HepG2 (cell line): ENCODE data around the gene SP6. TPM values are rescaled to one million over a fixed set of nuclear protein-coding genes. Genes with fewer than 3 reads are reported as not detected.

Experiments used
- ATAC-seq: fragments of 200-7000 bp; cut with Tn5 transposase; 3 replicates; pipeline ENCODE4 v1.9.1; 2020; ENCODE audit warnings: mild to moderate bottlenecking, moderate library complexity
- BruUV-seq: library from RNA; stranded (reverse); fragments of 400-500 nt; replicated peaks from 2 replicates; lab custom pipeline; 2021; lab: Mats Ljungman, UMichigan
- CTCF ChIA-PET: fragments of 300-600 bp; formaldehyde crosslinking; extraction: SDS; loops from one replicate; lab custom pipeline; 2021; ENCODE audit warnings: low total read pairs, inconsistent platforms, low intra/inter-chr PET ratio; lab: Yijun Ruan, JAX
- POLR2A ChIA-PET: fragments of 350-600 bp; sonication (Branson Sonifier 250); formaldehyde crosslinking; loops from one replicate; lab custom pipeline; 2020; ENCODE audit warnings: antibody characterized with exemption, inconsistent platforms; lab: Yijun Ruan, JAX
- DNase-seq: peaks from one replicate; pipeline ENCODE4 v3.0.0-alpha.2; 2015; ENCODE audit warnings: low spot score
- FAIRE-seq: peaks from 3 replicates; lab custom pipeline; 2011; peaks lifted over from hg19 to GRCh38; lab: Jason Lieb, UNC
- H2AFZ ChIP-seq: one replicate; pipeline ENCODE4 v1.6.1; 2011; ENCODE audit warnings: low read length, inconsistent platforms
- H3K27ac ChIP-seq: fragments of 300-600 bp; 3 replicates; pipeline ENCODE4 v1.8.0; 2011; ENCODE audit warnings: mixed run types, mild to moderate bottlenecking, mixed read lengths, low read length, inconsistent platforms; ENCODE audit not compliant: insufficient read depth; ENCODE audit errors: extremely low read length
- H3K27me3 ChIP-seq, 2 experiments: fragments of 200-600 bp in 1 of 2; 2 replicates in 1 of 2; 3 replicates in 1 of 2; pipeline versions ENCODE4 v1.6.0 to v1.8.0; 2011; ENCODE audit warnings: low read length in 2 of 2, mild to moderate bottlenecking in 2 of 2, moderate library complexity in 2 of 2, inconsistent platforms in 1 of 2; ENCODE audit not compliant: insufficient read depth in 2 of 2, control insufficient read depth in 1 of 2
- H3K36me3 ChIP-seq, 2 experiments: fragments of 200-600 bp in 1 of 2; replicated peaks in 1 of 2; 2 replicates in 1 of 2; 3 replicates in 1 of 2; pipeline versions ENCODE4 v1.5.1 to v1.8.0; 2011; ENCODE audit warnings: low read length in 2 of 2, inconsistent platforms in 1 of 2; ENCODE audit not compliant: insufficient read depth in 2 of 2, control insufficient read depth in 1 of 2
- H3K4me1 ChIP-seq: 2 replicates; pipeline ENCODE4 v1.5.1; 2012; ENCODE audit warnings: low read length, inconsistent platforms; ENCODE audit not compliant: insufficient read depth
- H3K4me2 ChIP-seq: 2 replicates; pipeline ENCODE4 v1.6.0; 2011; ENCODE audit warnings: low read depth, low read length, inconsistent platforms
- H3K4me3 ChIP-seq, 3 experiments: fragments of 200-600 bp in 1 of 3; sonication (generic), shearing (Covaris generic) in 1 of 3; replicated peaks in 1 of 3; 2 replicates each; pipeline ENCODE4 v1.5.1; 2011 to 2016; ENCODE audit warnings: low read length in 3 of 3, inconsistent platforms in 2 of 3, low read depth in 2 of 3, mild to moderate bottlenecking in 2 of 3, control low read depth in 1 of 3, mixed read lengths in 1 of 3; ENCODE audit not compliant: insufficient read depth in 1 of 3
- H3K79me2 ChIP-seq: one replicate; pipeline ENCODE4 v1.6.1; 2011; ENCODE audit warnings: low read length, inconsistent platforms; ENCODE audit not compliant: insufficient read depth
- H3K9ac ChIP-seq: 2 replicates; pipeline ENCODE4 v1.6.0; 2011; ENCODE audit warnings: mild to moderate bottlenecking, low read depth, low read length, inconsistent platforms; ENCODE audit not compliant: insufficient read depth
- H3K9me3 ChIP-seq: 2 replicates; pipeline ENCODE4 v1.5.1; 2012; ENCODE audit warnings: mild to moderate bottlenecking, low read length
- H4K20me1 ChIP-seq: 2 replicates; pipeline ENCODE4 v1.6.0; 2011; ENCODE audit warnings: inconsistent platforms, mild to moderate bottlenecking, low read length, moderate library complexity; ENCODE audit not compliant: insufficient read depth
- DNMT3B ChIP-seq: conservative IDR thresholded peaks from 2 replicates; pipeline ENCODE4 v1.6.1; 2016; ENCODE audit warnings: missing biosample characterization, control low read depth
- FOSL2 ChIP-seq: sonication (generic); formaldehyde crosslinking; IDR thresholded peaks from 2 replicates; pipeline ENCODE4 v1.4.0; 2020; ENCODE audit warnings: missing genetic modification reagents
- MAFF ChIP-seq: IDR thresholded peaks from 2 replicates; pipeline ENCODE4 v1.6.1; 2011; ENCODE audit warnings: low read depth, low read length, improper control_type of control experiment
- NR3C1 ChIP-seq: sonication (generic); formaldehyde crosslinking; IDR thresholded peaks from 2 replicates; pipeline ENCODE4 v1.4.0; 2020; ENCODE audit warnings: missing genetic modification reagents
- PHB2 ChIP-seq: fragments of 450-650 bp; IDR thresholded peaks from 2 replicates; pipeline ENCODE4 v1.6.1; 2018; ENCODE audit not compliant: partially characterized antibody
- SMYD3 ChIP-seq: sonication (generic); formaldehyde crosslinking; IDR thresholded peaks from 2 replicates; pipeline ENCODE4 v1.8.1; 2023; ENCODE audit warnings: mild to moderate bottlenecking, missing genetic modification reagents
- SNAPC4 ChIP-seq: sonication (generic); formaldehyde crosslinking; IDR thresholded peaks from 2 replicates; pipeline ENCODE4 v1.4.0; 2020; ENCODE audit warnings: mild to moderate bottlenecking, missing genetic modification reagents
- THYN1 ChIP-seq: sonication (generic); formaldehyde crosslinking; IDR thresholded peaks from 2 replicates; pipeline ENCODE4 v1.8.1; 2023; ENCODE audit warnings: low read depth, mild to moderate bottlenecking, moderate library complexity, missing genetic modification reagents, borderline replicate concordance
- ZNF34 ChIP-seq: sonication (generic); formaldehyde crosslinking; IDR thresholded peaks from 2 replicates; pipeline ENCODE4 v1.4.0; 2020; ENCODE audit warnings: mild to moderate bottlenecking, missing genetic modification reagents, borderline replicate concordance
- ZNF644 ChIP-seq: IDR thresholded peaks from 2 replicates; pipeline ENCODE4 v1.6.1; 2016; ENCODE audit warnings: low read depth
- ZNF747 ChIP-seq: sonication (generic); formaldehyde crosslinking; IDR thresholded peaks from 2 replicates; pipeline ENCODE4 v1.8.1; 2023; ENCODE audit warnings: missing genetic modification reagents, mild to moderate bottlenecking, borderline replicate concordance
- ZNF770 ChIP-seq: sonication (generic); formaldehyde crosslinking; IDR thresholded peaks from 2 replicates; pipeline ENCODE4 v1.5.0; 2020; ENCODE audit warnings: mild to moderate bottlenecking, missing genetic modification reagents
- WGBS: methylation state at CpG from one replicate; pipeline ENCODE4 v1.1.6; 2017; ENCODE audit warnings: low lambda C conversion rate; 5-methylcytosine and 5-hydroxymethylcytosine counted together
- in situ Hi-C: cut with HindIII; loops from 2 replicates; pipeline ENCODE4 v1.10.0; 2017; ENCODE audit warnings: low pct_unique_long_range_greater_than_20kb; ENCODE audit not compliant: extremely low pct_ligation_motif_present
- intact Hi-C: fragments of 100-400 bp; cut with micrococcal nuclease; formaldehyde crosslinking; loops from one replicate; pipeline ENCODE4 v1.10.0; 2022; ENCODE audit not compliant: unreplicated experiment
- polyA plus RNA-seq, 8 experiments: library from polyadenylated mRNA; depleted of rRNA in 3 of 8; stranded (reverse) in 7 of 8; unstranded in 1 of 8; fragments of >200 nt; fragmentation: Illumina TruSeq in 4 of 8; extraction: Trizol in 4 of 8; gene quantifications; 2 replicates each; pipeline versions ENCODE4 v1.2.1 to v1.2.3, GENCODE V29; 2011 to 2016; ENCODE audit warnings: low read depth in 4 of 8, missing spikeins in 1 of 8, mixed read lengths in 1 of 8; ENCODE audit not compliant: insufficient read depth in 1 of 8
- total RNA-seq, 5 experiments: library from RNA; depleted of rRNA; stranded (reverse); fragments of >200 nt; fragmentation: Illumina TruSeq; extraction: Trizol; gene quantifications; 2 replicates each; pipeline ENCODE4 v1.2.3, GENCODE V29; 2016; ENCODE audit warnings: low read depth in 1 of 5
- TF ChIP-seq, protein P1 (sequence below): IDR thresholded peaks from 2 replicates; pipeline ENCODE4 v1.6.1; 2016; ENCODE audit warnings: missing genetic modification reagents, missing compliant biosample characterization

SP6 gene
- total and polyA plus RNA-seq, 2 of the 13 experiments (the other 11 are each of a cell fraction or from before 2014, with no cell fraction given) = 0.07 TPM

GRCh38 chr17:47867813-47868533 is 17.0 kb upstream of the SP6 start (continued):
- TF ChIP-seq ZNF770 (CRISPR knock-in tag) (no peak), ZNF747 (no peak), SMYD3 (no peak), ZNF644 (no peak)

DNA sequence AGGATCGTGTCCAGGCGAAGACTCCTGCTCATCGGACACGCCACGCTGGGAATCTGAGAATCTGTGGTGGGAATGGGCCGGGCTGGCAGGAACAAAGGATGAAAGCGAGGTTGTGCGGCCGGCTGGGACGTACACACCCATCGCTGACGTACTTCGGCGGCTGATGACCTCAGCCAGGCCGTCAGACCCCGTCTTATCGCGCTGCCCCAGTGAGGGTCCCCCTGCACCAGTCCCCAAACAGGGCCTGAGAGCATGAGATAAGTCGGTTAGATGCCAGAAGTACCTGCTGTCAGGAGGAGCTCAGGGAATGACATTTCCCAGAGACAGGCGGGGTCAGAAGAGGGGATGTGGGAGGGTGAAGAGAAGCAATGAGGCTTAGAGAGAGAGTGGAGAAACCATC is 16.0 kb upstream of the SP6 start:
- H3K9me3 ChIP-seq = no peaks in the 10 kb centered on the region
- TF ChIP-seq SNAPC4 (CRISPR knock-in tag) (no peak), PHB2 (no peak), NR3C1 (no peak), DNMT3B (CRISPR knock-in tag) (no peak), THYN1 (CRISPR knock-in tag) (no peak), FOSL2 (CRISPR knock-in tag) (no peak), MAFF (no peak), ZNF34 (CRISPR knock-in tag) (no peak)
- TF ChIP-seq, protein P1, sequence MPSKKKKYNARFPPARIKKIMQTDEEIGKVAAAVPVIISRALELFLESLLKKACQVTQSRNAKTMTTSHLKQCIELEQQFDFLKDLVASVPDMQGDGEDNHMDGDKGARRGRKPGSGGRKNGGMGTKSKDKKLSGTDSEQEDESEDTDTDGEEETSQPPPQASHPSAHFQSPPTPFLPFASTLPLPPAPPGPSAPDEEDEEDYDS (CRISPR knock-in tag) = no peak

More for the DNA sequence above, 16.0 kb upstream of the SP6 start:
- intact Hi-C loops (no loop called here), in situ Hi-C loops (no loop called here)
- no peak overlapping the region for H3K27ac ChIP-seq
- peaks cover 14% of the 10 kb centered on the region for H3K4me1 ChIP-seq
- POLR2A ChIA-PET = no interaction called here
- H3K4me3 ChIP-seq = no peak overlapping the region
- no peaks in the 10 kb centered on the region for H3K79me2 ChIP-seq
- no peaks in the 10 kb centered on the region for H3K36me3 ChIP-seq
- no TSS peak for BruUV-seq
- H3K9ac ChIP-seq = no peak overlapping the region
- H4K20me1 ChIP-seq = no peaks in the 10 kb centered on the region
- CTCF ChIA-PET = no interaction called here
- DNase-seq = no peak
- H3K4me2 ChIP-seq = no peak overlapping the region
- H3K27me3 ChIP-seq = peaks cover 5 to 18% of the 10 kb centered on the region in 2 experiments; a peak in 3 of 5 replicates
- no peak for FAIRE-seq
- WGBS = 59% methylated on average over 20 of the region's 20 CpGs
- no peak for ATAC-seq
- no peak overlapping the region for H2AFZ ChIP-seq
